ENCODE results near the gene SND1. TPM values are rescaled to one million over a fixed set of nuclear protein-coding genes. Genes with fewer than 3 reads are reported as not detected.

The SND1 gene
- total and polyA plus RNA-seq, 4 donors = 50.3 to 150 (median 105) TPM

- H3K27me3 ChIP-seq (ENCODE audit: control insufficient read depth in 1 of 2, insufficient read depth in 2 of 2, low read length in 1 of 2) = no peaks in the 10 kb centered on the region
- no peaks in the 10 kb centered on the region for H3K9me3 ChIP-seq (ENCODE audit: control insufficient read depth, low read length)
- H3K4me3 ChIP-seq (ENCODE audit: low read length in 2 of 2) = no peak overlapping the region
- ATAC-seq (ENCODE audit: low FRiP score) (no peak), DNase-seq (no peak)
- WGBS, 2 donors = 95 to 98% methylated on average over 2 of the region's 2 CpGs
- no peaks in the 10 kb centered on the region for H3K4me1 ChIP-seq (ENCODE audit: control insufficient read depth in 1 of 2, insufficient read depth in 2 of 2, low read length in 2 of 2)
- intact Hi-C loops (cut with DNase I) = no loop called here
- no peak overlapping the region for H3K27ac ChIP-seq (ENCODE audit: low read depth in 1 of 2, low read length in 2 of 2)
- H3K36me3 ChIP-seq (ENCODE audit: control insufficient read depth in 1 of 2, insufficient read depth in 2 of 2, low read length in 1 of 2) = peaks cover 0 to 2% of the 10 kb centered on the region in 2 donors
These were observed 369.4 kb downstream of the SND1 start for GRCh38 chr7:128021366-128021765.

DNA sequence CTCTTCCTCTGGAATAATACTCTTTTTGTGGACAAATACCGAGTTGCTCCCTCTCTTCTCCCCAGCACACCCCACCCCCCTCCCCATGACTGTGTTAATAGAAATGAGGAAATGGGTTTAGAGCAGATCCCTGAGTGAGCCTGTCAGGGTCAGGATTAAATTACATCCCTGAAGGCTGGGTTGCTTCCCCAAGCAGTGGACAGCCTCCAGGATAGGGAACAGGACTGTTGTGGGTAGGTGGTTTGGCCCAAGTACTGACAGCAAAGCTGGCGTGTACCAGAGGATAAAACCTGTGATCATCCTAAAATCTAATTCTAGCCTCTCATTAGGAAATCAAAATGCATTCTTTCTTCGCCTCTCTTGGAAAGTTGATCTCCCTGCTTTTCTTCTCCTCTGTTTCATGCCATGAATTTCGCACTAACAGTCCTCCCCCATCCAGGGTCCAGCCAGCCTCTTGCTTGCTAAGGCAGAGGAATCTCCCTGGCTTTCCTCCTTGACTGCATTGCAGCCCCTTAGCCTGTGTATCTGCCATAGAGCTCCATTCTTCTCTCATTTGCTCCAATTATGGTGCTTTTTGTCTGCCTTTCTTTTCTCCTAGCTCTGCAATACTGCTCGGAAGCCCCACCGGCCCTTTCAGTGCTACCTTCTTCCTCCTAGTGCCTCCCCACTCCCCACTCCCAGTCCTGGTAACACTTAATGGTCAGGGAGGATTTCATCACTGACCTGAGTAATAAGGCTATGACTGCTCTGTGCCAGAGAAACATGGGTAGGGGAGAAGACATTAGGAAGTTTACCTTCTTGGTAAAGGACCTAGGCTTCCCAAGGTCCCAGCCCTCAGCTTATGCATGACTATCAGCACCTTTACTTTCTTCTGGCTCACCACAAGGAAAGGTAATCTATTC is 370.9 kb downstream of the SND1 start:
- no peak overlapping the region for H3K27ac ChIP-seq (ENCODE audit: low read depth in 1 of 2, low read length in 2 of 2)
- intact Hi-C loops (cut with DNase I) = no loop called here

GRCh38 chr7:128024151-128024550 is 372.2 kb downstream of the SND1 start:
- Histone ChIP-seq H3K36me3 (ENCODE audit: control insufficient read depth in 1 of 2, insufficient read depth in 2 of 2, low read length in 1 of 2) (peaks cover 0 to 2% of the 10 kb centered on the region in 2 donors), H3K27ac (ENCODE audit: low read depth in 1 of 2, low read length in 2 of 2) (no peak overlapping the region), H3K4me1 (ENCODE audit: control insufficient read depth in 1 of 2, insufficient read depth in 2 of 2, low read length in 2 of 2) (no peaks in the 10 kb centered on the region), H3K4me3 (ENCODE audit: low read length in 2 of 2) (no peak overlapping the region), H3K27me3 (ENCODE audit: control insufficient read depth in 1 of 2, insufficient read depth in 2 of 2, low read length in 1 of 2) (no peaks in the 10 kb centered on the region), H3K9me3 (ENCODE audit: control insufficient read depth, low read length) (no peaks in the 10 kb centered on the region)
- WGBS, 2 donors = 90 to 93% methylated on average over 3 of the region's 3 CpGs
- intact Hi-C loops (cut with DNase I) = no loop called here
- DNase-seq (no peak), ATAC-seq (ENCODE audit: low FRiP score) (no peak)

More for the DNA sequence above, 370.9 kb downstream of the SND1 start:
- 89 to 90% methylated on average over 6 of the region's 6 CpGs for WGBS, 2 donors
- ATAC-seq (ENCODE audit: low FRiP score) (no peak), DNase-seq (no peak)
- Histone ChIP-seq H3K36me3 (ENCODE audit: control insufficient read depth in 1 of 2, insufficient read depth in 2 of 2, low read length in 1 of 2) (peaks cover 0 to 2% of the 10 kb centered on the region in 2 donors), H3K4me3 (ENCODE audit: low read length in 2 of 2) (no peak overlapping the region), H3K27me3 (ENCODE audit: control insufficient read depth in 1 of 2, insufficient read depth in 2 of 2, low read length in 1 of 2) (no peaks in the 10 kb centered on the region), H3K4me1 (ENCODE audit: control insufficient read depth in 1 of 2, insufficient read depth in 2 of 2, low read length in 2 of 2) (no peaks in the 10 kb centered on the region), H3K9me3 (ENCODE audit: control insufficient read depth, low read length) (no peaks in the 10 kb centered on the region)

DNA sequence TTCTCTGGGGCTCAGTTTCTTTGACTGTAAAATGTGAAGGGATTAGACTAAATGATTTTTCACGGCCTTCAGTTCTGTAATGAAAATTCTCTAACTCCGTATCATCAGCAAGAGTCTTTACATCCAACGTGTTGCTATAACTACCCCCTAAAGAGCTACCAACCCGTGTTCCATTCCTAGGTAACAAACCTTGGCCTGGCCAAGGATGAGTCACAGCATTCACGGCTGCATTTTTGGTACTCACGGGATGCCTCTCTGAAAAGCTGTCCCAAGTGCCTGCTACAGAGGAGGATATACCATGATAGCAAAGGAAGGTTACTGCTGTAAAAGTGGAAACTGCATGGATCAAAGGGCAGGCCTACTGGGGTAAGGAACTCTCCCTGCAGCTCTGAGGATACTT is 373.4 kb downstream of the SND1 start:
- intact Hi-C loops (cut with DNase I) = no loop called here
- DNase-seq = no peak
- H3K27me3 ChIP-seq (ENCODE audit: control insufficient read depth in 1 of 2, insufficient read depth in 2 of 2, low read length in 1 of 2) = no peaks in the 10 kb centered on the region
- 81 to 84% methylated on average over 6 of the region's 6 CpGs for WGBS, 2 donors
- H3K4me3 ChIP-seq (ENCODE audit: low read length in 2 of 2) = no peak overlapping the region
- ATAC-seq (ENCODE audit: low FRiP score) = no peak
- H3K27ac ChIP-seq (ENCODE audit: low read depth in 1 of 2, low read length in 2 of 2) = no peak overlapping the region
- H3K4me1 ChIP-seq (ENCODE audit: control insufficient read depth in 1 of 2, insufficient read depth in 2 of 2, low read length in 2 of 2) = no peaks in the 10 kb centered on the region
- H3K9me3 ChIP-seq (ENCODE audit: control insufficient read depth, low read length) = no peaks in the 10 kb centered on the region
- H3K36me3 ChIP-seq (ENCODE audit: control insufficient read depth in 1 of 2, insufficient read depth in 2 of 2, low read length in 1 of 2) = peaks cover 0 to 2% of the 10 kb centered on the region in 2 donors

DNA sequence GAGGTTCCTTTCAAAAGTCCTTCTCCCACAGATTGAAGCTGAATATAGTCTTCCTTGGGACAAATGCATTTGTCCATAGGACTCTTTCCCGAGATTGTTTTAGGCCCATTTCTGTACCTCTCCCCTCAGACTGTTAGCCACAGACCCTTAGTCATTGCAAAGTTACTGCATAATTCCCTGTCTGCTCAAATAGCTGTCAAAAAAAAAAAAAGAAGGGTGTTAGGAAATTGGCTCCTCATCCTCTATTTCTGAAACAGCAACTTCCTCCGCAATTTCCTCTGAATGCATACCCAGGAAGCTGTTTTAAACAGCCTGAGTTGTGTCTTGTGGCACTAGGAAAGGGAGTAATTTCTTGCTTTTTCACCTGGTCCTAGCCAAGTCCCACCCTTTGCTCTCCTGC is 373.8 kb downstream of the SND1 start:
- H3K9me3 ChIP-seq (ENCODE audit: control insufficient read depth, low read length) = no peaks in the 10 kb centered on the region
- DNase-seq (no peak), ATAC-seq (ENCODE audit: low FRiP score) (no peak)
- H3K36me3 ChIP-seq (ENCODE audit: control insufficient read depth in 1 of 2, insufficient read depth in 2 of 2, low read length in 1 of 2) = peaks cover 0 to 2% of the 10 kb centered on the region in 2 donors
- H3K4me3 ChIP-seq (ENCODE audit: low read length in 2 of 2) = no peak overlapping the region
- H3K27me3 ChIP-seq (ENCODE audit: control insufficient read depth in 1 of 2, insufficient read depth in 2 of 2, low read length in 1 of 2) = no peaks in the 10 kb centered on the region
- intact Hi-C loops (cut with DNase I) = no loop called here
- no peak overlapping the region for H3K27ac ChIP-seq (ENCODE audit: low read depth in 1 of 2, low read length in 2 of 2)
- 92 to 93% methylated on average over 2 of the region's 2 CpGs for WGBS, 2 donors
- no peaks in the 10 kb centered on the region for H3K4me1 ChIP-seq (ENCODE audit: control insufficient read depth in 1 of 2, insufficient read depth in 2 of 2, low read length in 2 of 2)

DNA sequence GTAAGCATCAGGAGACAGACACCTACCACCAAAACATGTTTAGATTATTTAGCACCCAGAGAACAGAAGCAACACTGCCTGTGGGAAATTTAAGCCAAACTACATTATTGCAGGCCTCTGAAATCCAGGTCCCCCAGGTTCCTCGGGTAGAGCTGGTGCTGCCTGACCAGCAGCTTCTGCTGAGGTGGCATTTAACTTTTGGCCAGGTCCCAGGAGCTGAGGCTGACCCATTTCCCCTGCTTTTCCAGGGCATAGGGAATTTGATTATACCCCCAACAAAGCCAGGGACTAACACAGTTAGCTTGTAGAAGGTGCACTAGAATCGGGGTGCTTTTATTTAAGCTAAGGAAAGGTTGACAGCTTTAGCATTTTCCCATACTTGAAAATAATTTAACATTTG is 374.6 kb downstream of the SND1 start:
- H3K4me1 ChIP-seq (ENCODE audit: control insufficient read depth in 1 of 2, insufficient read depth in 2 of 2, low read length in 2 of 2) = no peaks in the 10 kb centered on the region
- DNase-seq (no peak), ATAC-seq (ENCODE audit: low FRiP score) (no peak)
- 58 to 61% methylated on average over 2 of the region's 2 CpGs for WGBS, 2 donors
- H3K27ac ChIP-seq (ENCODE audit: low read depth in 1 of 2, low read length in 2 of 2) = no peak overlapping the region
- intact Hi-C loops (cut with DNase I) = no loop called here
- no peaks in the 10 kb centered on the region for H3K27me3 ChIP-seq (ENCODE audit: control insufficient read depth in 1 of 2, insufficient read depth in 2 of 2, low read length in 1 of 2)
- H3K4me3 ChIP-seq (ENCODE audit: low read length in 2 of 2) = no peak overlapping the region
- H3K36me3 ChIP-seq (ENCODE audit: control insufficient read depth in 1 of 2, insufficient read depth in 2 of 2, low read length in 1 of 2) = no peaks in the 10 kb centered on the region
- H3K9me3 ChIP-seq (ENCODE audit: control insufficient read depth, low read length) = no peaks in the 10 kb centered on the region

DNA sequence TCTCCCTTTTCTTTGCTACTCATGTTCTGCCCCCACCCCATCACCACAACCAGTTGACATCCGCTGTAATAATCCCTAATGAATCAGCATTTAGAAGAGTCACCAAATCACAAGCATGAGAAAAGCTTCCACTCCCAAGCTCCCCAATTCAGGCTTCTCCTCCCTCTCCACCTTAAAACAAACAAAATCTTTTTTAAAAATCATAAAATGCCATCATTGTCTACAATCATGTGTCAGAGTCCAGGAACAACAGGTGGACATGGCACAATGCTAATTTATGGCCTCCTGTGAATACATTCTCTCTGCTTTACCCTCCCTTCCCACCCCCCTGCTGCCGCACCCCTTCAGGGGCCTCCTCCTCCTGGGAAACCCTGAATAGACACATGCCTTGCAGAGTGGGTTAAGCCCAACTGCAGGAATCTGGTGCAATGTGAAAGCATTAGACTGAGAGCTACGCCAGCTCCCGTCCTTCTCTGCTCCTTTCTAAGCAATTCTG is 375.5 kb downstream of the SND1 start:
- ATAC-seq (ENCODE audit: low FRiP score) = no peak
- intact Hi-C loops (cut with DNase I) = no loop called here
- Histone ChIP-seq H3K9me3 (ENCODE audit: control insufficient read depth, low read length) (no peaks in the 10 kb centered on the region), H3K27ac (ENCODE audit: low read depth in 1 of 2, low read length in 2 of 2) (no peak overlapping the region), H3K4me1 (ENCODE audit: control insufficient read depth in 1 of 2, insufficient read depth in 2 of 2, low read length in 2 of 2) (no peaks in the 10 kb centered on the region), H3K27me3 (ENCODE audit: control insufficient read depth in 1 of 2, insufficient read depth in 2 of 2, low read length in 1 of 2) (no peaks in the 10 kb centered on the region), H3K36me3 (ENCODE audit: control insufficient read depth in 1 of 2, insufficient read depth in 2 of 2, low read length in 1 of 2) (no peaks in the 10 kb centered on the region), H3K4me3 (ENCODE audit: low read length in 2 of 2) (no peak overlapping the region)
- WGBS, 2 donors = 84 to 85% methylated on average over 4 of the region's 4 CpGs
- DNase-seq = no peak

DNA sequence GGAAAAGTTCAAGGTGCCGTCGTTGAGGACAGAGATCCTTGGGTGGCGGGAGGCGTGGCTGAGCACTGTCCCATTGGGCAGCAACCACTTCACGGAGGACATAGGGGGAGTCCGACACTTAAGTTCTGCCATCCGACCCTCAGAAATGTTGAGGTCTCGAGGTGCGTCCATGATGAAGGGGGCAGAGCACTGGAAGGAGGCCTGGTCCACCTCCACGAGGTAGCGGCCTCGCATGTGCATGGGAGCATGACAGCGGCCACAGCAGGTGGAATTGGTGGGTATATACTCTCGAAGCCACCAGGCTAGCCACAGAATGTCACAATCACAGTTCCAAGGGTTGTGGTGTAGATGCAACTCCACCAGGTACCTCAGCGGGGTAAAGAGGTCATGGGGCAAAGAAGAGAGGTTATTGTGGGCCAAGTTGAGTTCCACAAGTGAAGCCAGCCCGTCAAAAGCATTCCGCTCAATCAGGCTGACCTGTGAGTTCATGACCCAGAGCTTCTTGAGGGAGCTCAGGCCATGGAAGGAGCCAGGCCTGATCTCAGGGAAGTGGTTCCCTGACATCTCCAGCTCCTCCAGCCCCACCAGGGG is 377.5 kb downstream of the SND1 start:
- Histone ChIP-seq H3K27me3 (ENCODE audit: control insufficient read depth in 1 of 2, insufficient read depth in 2 of 2, low read length in 1 of 2) (no peaks in the 10 kb centered on the region), H3K27ac (ENCODE audit: low read depth in 1 of 2, low read length in 2 of 2) (no peak overlapping the region), H3K36me3 (ENCODE audit: control insufficient read depth in 1 of 2, insufficient read depth in 2 of 2, low read length in 1 of 2) (no peaks in the 10 kb centered on the region), H3K4me1 (ENCODE audit: control insufficient read depth in 1 of 2, insufficient read depth in 2 of 2, low read length in 2 of 2) (no peaks in the 10 kb centered on the region), H3K9me3 (ENCODE audit: control insufficient read depth, low read length) (no peaks in the 10 kb centered on the region), H3K4me3 (ENCODE audit: low read length in 2 of 2) (no peak overlapping the region)
- no peak for ATAC-seq (ENCODE audit: low FRiP score)
- WGBS, 2 donors = 97 to 99% methylated on average over 17 of the region's 17 CpGs
- DNase-seq = no peak
- intact Hi-C loops (cut with DNase I) = no loop called here

DNA sequence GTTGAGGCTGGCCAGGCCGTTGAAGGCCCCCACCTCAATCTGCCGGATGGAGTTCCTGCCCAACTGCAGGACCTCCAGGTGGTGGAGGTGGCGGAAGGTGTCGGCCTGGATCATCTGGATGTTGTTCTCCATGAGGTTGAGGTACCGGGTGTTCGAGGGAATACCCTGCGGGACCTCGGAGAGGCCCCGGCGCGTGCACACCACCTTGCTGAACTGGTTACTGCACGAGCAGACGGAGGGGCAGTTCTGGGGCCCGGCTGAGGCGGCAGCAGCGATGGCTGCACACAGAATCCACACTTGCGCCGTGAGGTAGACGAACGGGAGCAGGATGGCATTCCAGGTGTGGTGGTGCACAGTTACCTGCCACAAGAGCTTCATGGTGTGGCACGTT is 378.3 kb downstream of the SND1 start:
- Histone ChIP-seq H3K27me3 (ENCODE audit: control insufficient read depth in 1 of 2, insufficient read depth in 2 of 2, low read length in 1 of 2) (no peaks in the 10 kb centered on the region), H3K27ac (ENCODE audit: low read depth in 1 of 2, low read length in 2 of 2) (no peak overlapping the region), H3K4me1 (ENCODE audit: control insufficient read depth in 1 of 2, insufficient read depth in 2 of 2, low read length in 2 of 2) (no peaks in the 10 kb centered on the region), H3K4me3 (ENCODE audit: low read length in 2 of 2) (no peak overlapping the region), H3K9me3 (ENCODE audit: control insufficient read depth, low read length) (no peaks in the 10 kb centered on the region), H3K36me3 (ENCODE audit: control insufficient read depth in 1 of 2, insufficient read depth in 2 of 2, low read length in 1 of 2) (no peaks in the 10 kb centered on the region)
- DNase-seq = no peak
- 98% methylated on average over 21 of the region's 21 CpGs for WGBS, 2 donors
- intact Hi-C loops (cut with DNase I) = no loop called here
- no peak for ATAC-seq (ENCODE audit: low FRiP score)
